Spinal cord (tissue), 10 donors: ENCODE measurements around the gene PLXNA4. TPM values are rescaled to one million over a fixed set of nuclear protein-coding genes. Genes with fewer than 3 reads are reported as not detected.
"Not testable (repeated sequence)": the region's sequence is repeated elsewhere in the genome, so short reads cannot be mapped to it uniquely, and the experiment has no call there.

Experiments
- DNase-seq, 6 donors: peaks; one replicate each; pipeline versions ENCODE4 v3.0.0 to v3.0.0-alpha.2; 2013 to 2015; ENCODE audit warnings: low spot score in 6 of 6, low read depth in 4 of 6
- H3K27ac ChIP-seq: one replicate; pipeline ENCODE4 v1.5.1; 2013; ENCODE audit warnings: low read depth, low read length, control low read depth
- H3K27me3 ChIP-seq: one replicate; pipeline ENCODE4 v1.6.1; 2013; ENCODE audit warnings: low read length; ENCODE audit not compliant: control insufficient read depth, insufficient read depth
- H3K36me3 ChIP-seq: one replicate; pipeline ENCODE4 v1.6.1; 2013; ENCODE audit warnings: low read length; ENCODE audit not compliant: control insufficient read depth, insufficient read depth
- H3K4me1 ChIP-seq: one replicate; pipeline ENCODE4 v1.6.1; 2013; ENCODE audit warnings: low read length; ENCODE audit not compliant: control insufficient read depth, insufficient read depth
- H3K4me3 ChIP-seq: one replicate; pipeline ENCODE4 v1.5.1; 2013; ENCODE audit warnings: low read depth, low read length, control low read depth
- H3K9me3 ChIP-seq: one replicate; pipeline ENCODE4 v1.6.1; 2013; ENCODE audit warnings: low read length; ENCODE audit not compliant: control insufficient read depth, insufficient read depth
- WGBS: methylation state at CpG from one replicate; pipeline ENCODE4 v1.1.5; 2013; ENCODE audit warnings: missing lambda C conversion rate; ENCODE audit not compliant: insufficient coverage; 5-methylcytosine and 5-hydroxymethylcytosine counted together
- polyA plus RNA-seq, 2 donors: library from polyadenylated mRNA; unstranded; fragments of 120-200 nt; gene quantifications; one replicate each; pipeline ENCODE4 v1.2.1, GENCODE V29; 2013; ENCODE audit not compliant: insufficient read length in 2 of 2
- total RNA-seq, 2 donors: library from RNA; depleted of rRNA in 1 of 2; stranded (reverse); fragments of 120-200 nt in 1 of 2; fragments of >200 nt in 1 of 2; gene quantifications; one replicate each; pipeline versions ENCODE4 v1.2.3 to v1.2.4, GENCODE V29; 2013 to 2014
- donor health status: healthy.

PLXNA4 gene
- total and polyA plus RNA-seq, 4 donors, result 13.8 to 29.7 (median 23.2) TPM

DNA sequence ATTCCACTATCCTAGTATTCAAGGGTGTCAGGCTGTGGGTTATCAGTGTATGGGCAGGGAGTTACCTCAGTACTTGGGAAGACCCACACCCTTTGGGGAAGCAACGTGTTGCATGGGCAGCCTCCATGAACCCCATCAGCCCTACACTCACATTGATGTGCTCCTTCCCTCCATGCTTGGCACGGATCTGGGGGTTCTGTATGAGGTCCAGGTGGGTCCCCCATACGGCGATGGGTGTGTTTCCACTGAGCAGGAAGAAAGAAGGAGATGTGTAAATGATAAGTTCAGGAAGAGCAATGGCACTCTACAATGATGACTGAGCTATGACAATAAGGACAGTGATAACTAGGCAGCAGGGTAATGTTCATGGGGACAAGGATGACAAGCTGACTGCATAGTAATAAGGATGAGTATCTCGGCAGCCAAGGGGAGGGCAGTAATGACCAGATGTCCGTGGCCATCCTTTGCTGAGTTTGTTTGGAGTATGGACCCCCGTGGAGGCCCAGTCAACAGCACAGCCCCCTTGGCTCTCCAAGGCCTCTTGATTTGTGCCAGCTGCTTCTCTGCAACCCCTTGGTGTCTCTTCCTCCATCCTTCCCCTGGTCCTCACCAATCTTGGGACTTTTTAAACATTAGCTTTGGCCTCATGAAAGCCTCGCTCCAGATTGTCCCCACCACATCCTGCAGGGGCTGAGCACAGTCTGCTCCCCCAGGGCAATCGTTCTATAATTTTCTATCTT lies 394.2 kb downstream of the PLXNA4 start:
- H3K4me3 ChIP-seq, result no peak overlapping the region
- H3K36me3 ChIP-seq, result peaks cover 43% of the 10 kb centered on the region
- H3K9me3 ChIP-seq, result no peaks in the 10 kb centered on the region
- DNase-seq, result no peak
- no peaks in the 10 kb centered on the region for H3K27me3 ChIP-seq
- 88% methylated on average over 6 of the region's 9 CpGs for WGBS
- H3K27ac ChIP-seq, result no peak overlapping the region
- peaks cover 3% of the 10 kb centered on the region for H3K4me1 ChIP-seq

DNA sequence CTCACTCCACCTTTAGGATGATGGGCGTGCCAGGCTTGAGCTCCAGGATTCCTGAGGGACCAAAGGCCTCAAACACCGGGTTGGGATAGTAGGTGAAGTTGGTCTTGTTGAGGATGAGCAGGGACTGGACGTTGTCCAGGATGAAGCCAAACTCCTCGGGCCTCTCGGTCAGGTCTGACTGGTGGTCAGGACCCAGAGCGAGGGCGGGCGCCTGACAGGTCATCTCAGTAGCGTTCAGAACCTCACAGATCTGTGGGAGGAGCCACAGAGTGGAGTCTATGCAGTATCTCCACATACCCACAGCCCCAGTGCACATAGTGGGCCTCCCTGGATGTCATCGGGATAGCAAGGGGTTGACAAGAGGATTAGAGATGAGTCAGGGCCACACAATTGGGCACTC lies 394.9 kb downstream of the PLXNA4 start:
- no peak overlapping the region for H3K4me3 ChIP-seq
- H3K27me3 ChIP-seq, result no peaks in the 10 kb centered on the region
- no peak for DNase-seq
- H3K9me3 ChIP-seq, result no peaks in the 10 kb centered on the region
- peaks cover 3% of the 10 kb centered on the region for H3K4me1 ChIP-seq
- peaks cover 49% of the 10 kb centered on the region for H3K36me3 ChIP-seq
- H3K27ac ChIP-seq, result no peak overlapping the region
- 93% methylated on average over 7 of the region's 10 CpGs for WGBS

DNA sequence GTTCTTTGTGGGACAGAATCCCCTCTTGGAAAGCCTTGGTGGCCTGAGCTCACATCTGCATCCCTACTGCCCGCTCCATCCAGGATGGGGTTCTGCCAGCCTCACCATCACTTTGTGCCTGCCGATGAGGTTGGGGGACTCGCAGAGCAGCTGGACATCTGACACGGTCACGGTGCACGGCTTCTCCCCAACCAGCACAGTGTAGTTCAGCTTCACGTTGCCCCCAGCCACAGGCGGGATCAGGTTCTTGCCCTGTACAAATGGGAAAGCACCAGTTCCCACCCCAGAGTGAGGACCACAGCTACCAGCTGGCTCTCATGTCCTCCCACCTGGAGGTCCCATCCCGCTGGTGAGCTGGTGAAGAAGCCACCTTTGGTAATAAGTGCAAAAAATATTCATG lies 395.8 kb downstream of the PLXNA4 start:
- Histone ChIP-seq H3K27ac (no peak overlapping the region), H3K4me3 (no peak overlapping the region), H3K4me1 (peaks cover 3% of the 10 kb centered on the region), H3K36me3 (peaks cover 56% of the 10 kb centered on the region), H3K9me3 (no peaks in the 10 kb centered on the region), H3K27me3 (no peaks in the 10 kb centered on the region)
- no peak for DNase-seq
- 92% methylated on average over 8 of the region's 9 CpGs for WGBS

DNA sequence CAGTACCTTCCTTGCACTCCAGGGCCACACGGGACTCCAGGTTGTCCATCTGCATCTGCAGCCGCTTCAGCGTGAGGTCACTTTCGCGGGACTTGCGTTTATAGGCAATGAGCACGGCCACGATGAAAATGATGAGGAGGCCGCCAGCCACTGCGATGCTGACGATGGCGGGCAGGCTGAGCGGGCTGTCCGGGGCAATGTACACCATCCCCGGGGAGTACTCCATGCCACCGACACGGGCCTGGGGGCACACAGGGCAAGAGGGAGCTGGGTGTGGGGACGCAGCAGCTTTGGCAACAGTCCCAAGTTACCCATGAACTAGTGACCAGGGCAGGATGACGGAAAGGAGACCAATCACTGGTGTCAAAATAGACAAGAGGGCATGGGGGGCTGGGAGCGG lies 396.6 kb downstream of the PLXNA4 start:
- Histone ChIP-seq H3K27me3 (no peaks in the 10 kb centered on the region), H3K27ac (no peak overlapping the region), H3K4me3 (no peak overlapping the region), H3K4me1 (peaks cover 3% of the 10 kb centered on the region), H3K36me3 (peaks cover 53% of the 10 kb centered on the region), H3K9me3 (no peaks in the 10 kb centered on the region)
- 91% methylated on average over 19 of the region's 20 CpGs for WGBS
- DNase-seq, result no peak

DNA sequence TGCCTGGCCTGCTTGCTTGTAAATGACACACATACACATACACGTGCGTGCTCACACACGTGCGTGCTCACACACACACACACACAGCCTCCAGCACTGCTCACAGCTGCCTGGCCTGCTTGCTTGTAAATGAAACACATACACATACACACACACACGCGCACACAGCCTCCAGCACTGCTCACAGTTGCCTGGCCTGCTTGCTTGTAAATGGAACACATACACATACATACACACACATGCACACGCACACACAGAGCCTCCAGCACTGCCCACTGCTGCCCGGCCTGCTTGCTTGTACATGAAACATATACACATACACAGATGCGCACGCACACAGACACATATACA lies 397.2 kb downstream of the PLXNA4 start:
- H3K27me3 ChIP-seq, result no peaks in the 10 kb centered on the region
- peaks cover 3% of the 10 kb centered on the region for H3K4me1 ChIP-seq
- H3K9me3 ChIP-seq, result no peaks in the 10 kb centered on the region
- no peak for DNase-seq
- no peak overlapping the region for H3K4me3 ChIP-seq
- H3K36me3 ChIP-seq, result peaks cover 56% of the 10 kb centered on the region
- 82% methylated on average over 8 of the region's 10 CpGs for WGBS
- no peak overlapping the region for H3K27ac ChIP-seq

DNA sequence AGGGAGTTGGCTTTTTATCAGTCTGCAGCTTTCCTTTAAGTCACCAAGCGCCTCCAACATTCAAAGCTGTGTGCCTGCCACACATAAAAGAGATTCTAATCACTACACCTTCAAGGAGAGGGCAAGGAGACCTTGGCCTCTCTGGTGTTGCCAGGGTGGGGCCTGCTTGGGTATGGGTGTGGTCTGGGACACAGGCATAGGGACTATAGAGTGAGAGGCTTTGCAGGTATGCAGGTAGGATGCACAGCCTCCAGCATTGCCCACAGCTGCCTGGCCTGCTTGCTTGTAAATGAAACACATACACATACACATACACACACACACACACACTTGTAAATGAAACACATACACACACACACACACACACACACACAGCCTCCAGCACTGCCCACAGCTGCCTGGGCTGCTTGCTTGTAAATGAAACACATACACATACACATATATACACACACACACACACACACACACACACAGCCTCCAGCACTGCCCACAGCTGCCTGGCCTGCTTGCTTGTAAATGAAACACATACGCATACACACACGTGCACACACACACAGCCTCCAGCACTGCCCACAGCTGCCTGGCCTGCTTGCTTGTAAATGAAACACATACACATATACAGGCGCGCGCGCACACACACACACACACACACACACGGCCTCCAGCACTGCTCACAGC lies 397.7 kb downstream of the PLXNA4 start:
- 80% methylated on average over 7 of the region's 8 CpGs for WGBS
- not testable (repeated sequence) for H3K4me3 ChIP-seq, H3K9me3 ChIP-seq, H3K4me1 ChIP-seq, H3K27ac ChIP-seq, H3K27me3 ChIP-seq
- DNase-seq, result peak in 1 of 6 donors; percentile 22
- H3K36me3 ChIP-seq, result peaks cover 58% of the 10 kb centered on the region

DNA sequence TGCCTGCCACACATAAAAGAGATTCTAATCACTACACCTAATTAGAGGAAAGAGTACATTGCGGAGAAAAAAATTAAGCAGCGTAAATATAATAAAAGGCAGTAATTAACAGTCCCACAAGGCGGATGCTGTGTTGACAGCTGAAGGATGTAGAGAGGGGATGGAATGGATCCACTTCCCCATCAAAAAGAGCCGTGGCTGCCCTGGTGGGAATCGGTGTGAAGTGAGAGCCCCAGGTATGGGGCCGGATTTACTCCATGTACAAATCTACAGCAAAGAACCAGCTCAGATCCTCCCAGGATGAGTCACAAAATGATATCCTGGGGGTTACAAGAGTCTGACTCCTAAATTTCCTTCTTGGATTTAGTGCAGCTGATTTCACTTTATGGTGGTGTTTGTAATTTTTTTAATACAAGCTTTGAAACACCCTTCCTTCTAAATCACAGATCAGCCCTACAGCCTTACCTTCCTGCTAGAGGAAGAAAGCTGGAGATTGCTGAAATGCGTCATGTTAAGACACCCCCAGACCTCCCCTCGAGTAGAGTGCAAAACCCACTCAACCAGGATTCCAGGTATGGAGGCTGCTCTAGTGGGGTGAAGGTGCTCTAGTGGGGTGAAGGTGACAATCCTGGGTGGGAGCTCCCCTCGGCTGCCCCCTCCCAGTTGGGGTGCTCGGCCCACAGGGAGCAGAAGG lies 398.4 kb downstream of the PLXNA4 start:
- WGBS, result 80% methylated on average over 1 of the region's 10 CpGs
- Histone ChIP-seq H3K27me3 (no peaks in the 10 kb centered on the region), H3K9me3 (no peaks in the 10 kb centered on the region), H3K4me1 (peaks cover 3% of the 10 kb centered on the region), H3K4me3 (no peak overlapping the region), H3K36me3 (peaks cover 60% of the 10 kb centered on the region), H3K27ac (no peak overlapping the region)
- DNase-seq, result peak in 1 of 6 donors; percentile 73

DNA sequence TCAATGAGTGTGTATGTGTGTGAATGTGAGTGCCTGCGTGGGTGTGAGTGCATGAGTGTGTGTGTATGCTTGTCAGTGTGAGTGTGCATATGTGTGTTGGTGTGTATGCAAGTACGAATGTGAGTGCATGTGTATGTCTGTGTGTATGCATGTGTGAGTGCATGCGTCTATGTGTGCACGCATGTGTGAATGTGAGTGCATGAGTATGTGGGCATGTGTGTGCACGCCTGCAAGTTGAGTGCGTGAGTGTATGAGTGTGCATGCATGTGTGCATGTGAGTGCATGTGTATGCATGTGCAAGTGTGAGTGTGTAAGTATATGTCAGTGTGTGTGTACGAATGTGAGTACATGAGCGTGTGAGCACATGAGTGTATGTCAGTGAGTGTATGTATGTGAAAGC lies 399.6 kb downstream of the PLXNA4 start:
- H3K9me3 ChIP-seq, result no peaks in the 10 kb centered on the region
- H3K36me3 ChIP-seq, result peaks cover 54% of the 10 kb centered on the region
- WGBS, result 83% methylated on average over 8 of the region's 8 CpGs
- no peak overlapping the region for H3K4me3 ChIP-seq
- peaks cover 3% of the 10 kb centered on the region for H3K4me1 ChIP-seq
- no peak overlapping the region for H3K27ac ChIP-seq
- no peak for DNase-seq
- no peaks in the 10 kb centered on the region for H3K27me3 ChIP-seq

DNA sequence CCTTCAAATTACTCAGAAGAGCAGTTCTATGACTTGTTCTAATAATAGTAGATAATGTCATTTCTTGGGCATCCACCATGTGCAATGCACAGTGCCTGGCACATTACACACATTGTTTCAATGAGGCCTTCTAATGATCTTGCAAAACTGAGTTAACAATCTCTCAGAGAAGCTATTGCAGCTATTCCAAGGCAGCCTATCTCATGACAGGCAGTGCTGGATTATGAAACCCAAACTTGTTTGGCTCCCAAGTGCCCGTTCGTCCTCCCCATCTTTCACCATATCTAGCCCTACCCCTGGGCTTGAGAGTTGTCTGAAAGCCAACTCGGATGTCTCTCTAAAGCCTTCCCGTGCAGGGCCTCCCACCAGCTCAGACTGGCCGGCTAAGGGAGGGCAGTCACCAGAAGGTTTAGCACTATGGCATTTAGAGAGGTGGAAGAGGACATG lies 405.1 kb downstream of the PLXNA4 start:
- Histone ChIP-seq H3K36me3 (peaks cover 30% of the 10 kb centered on the region), H3K4me1 (no peaks in the 10 kb centered on the region), H3K27me3 (no peaks in the 10 kb centered on the region), H3K4me3 (no peak overlapping the region), H3K9me3 (no peaks in the 10 kb centered on the region), H3K27ac (no peak overlapping the region)
- DNase-seq, result no peak
- WGBS, result 67% methylated on average over 5 of the region's 5 CpGs
